PC-9 (cell line): Measurements from ENCODE around the gene LIAS. TPM values are rescaled to one million over a fixed set of nuclear protein-coding genes. Genes with fewer than 3 reads are reported as not detected.
"Not testable (repeated sequence)": the region's sequence is repeated elsewhere in the genome, so short reads cannot be mapped to it uniquely, and the experiment has no call there.

ENCODE experiments used
- BruUV-seq: library from RNA; stranded (reverse); fragments of 400-500 nt; replicated peaks from 2 replicates; lab custom pipeline; 2021; lab: Mats Ljungman, UMichigan
- CTCF ChIA-PET: fragments of 300-600 bp; sonication (Branson Sonifier 250); formaldehyde crosslinking; loops from one replicate; lab custom pipeline; 2022; ENCODE audit warnings: antibody characterized with exemption; lab: Charles Lee
- POLR2A ChIA-PET: fragments of 300-600 bp; sonication (Branson Sonifier 250); formaldehyde crosslinking; loops from one replicate; lab custom pipeline; 2022; ENCODE audit warnings: antibody characterized with exemption; ENCODE audit not compliant: unreplicated experiment; lab: Charles Lee
- DNase-seq, 2 experiments: peaks; one replicate each; pipeline versions ENCODE4 v3.0.0 to v3.0.0-alpha.2; 2015 to 2022; ENCODE audit warnings: mixed read lengths in 1 of 2
- H2AFZ ChIP-seq: fragments of 200-600 bp; sonication (generic); 2 replicates; pipeline ENCODE4 v1.8.1; 2017; ENCODE audit warnings: antibody characterized with exemption
- H3F3A ChIP-seq: fragments of 200-600 bp; sonication (generic); 2 replicates; pipeline ENCODE4 v1.8.1; 2017; ENCODE audit warnings: antibody characterized with exemption, mild to moderate bottlenecking, low read depth; ENCODE audit not compliant: insufficient read depth
- H3K27ac ChIP-seq: fragments of 200-600 bp; sonication (generic); 2 replicates; pipeline ENCODE4 v1.6.1; 2016; ENCODE audit warnings: mixed run types
- H3K27me3 ChIP-seq: fragments of 200-600 bp; sonication (generic); 2 replicates; pipeline ENCODE4 v1.6.1; 2016; ENCODE audit warnings: low read depth, mixed run types; ENCODE audit not compliant: insufficient read depth
- H3K36me3 ChIP-seq: fragments of 200-600 bp; sonication (generic); 2 replicates; pipeline ENCODE4 v1.6.1; 2016; ENCODE audit warnings: low read depth, mixed run types
- H3K4me1 ChIP-seq: fragments of 200-600 bp; sonication (generic); replicated peaks from 2 replicates; pipeline ENCODE4 v1.6.1; 2016; ENCODE audit warnings: mixed run types; ENCODE audit not compliant: insufficient read depth
- H3K4me2 ChIP-seq: fragments of 200-600 bp; sonication (generic); 2 replicates; pipeline ENCODE4 v1.6.1; 2017; ENCODE audit warnings: mixed run types
- H3K4me3 ChIP-seq: fragments of 200-600 bp; sonication (generic); 2 replicates; pipeline ENCODE4 v1.6.1; 2016; ENCODE audit warnings: mixed run types
- H3K79me2 ChIP-seq: fragments of 200-600 bp; sonication (generic); 2 replicates; pipeline ENCODE4 v1.6.1; 2017; ENCODE audit warnings: low read depth, mixed run types
- H3K9me2 ChIP-seq: fragments of 200-600 bp; sonication (generic); 2 replicates; pipeline ENCODE4 v1.8.1; 2017; ENCODE audit warnings: mild to moderate bottlenecking; ENCODE audit not compliant: insufficient read depth
- H3K9me3 ChIP-seq: fragments of 200-600 bp; sonication (generic); 2 replicates; pipeline ENCODE4 v1.8.1; 2016; ENCODE audit warnings: low read depth; ENCODE audit not compliant: insufficient read depth
- H4K20me1 ChIP-seq: fragments of 200-600 bp; sonication (generic); 2 replicates; pipeline ENCODE4 v1.8.1; 2017; ENCODE audit not compliant: insufficient read depth
- EZH2 ChIP-seq: fragments of 200-600 bp; sonication (generic); IDR thresholded peaks from 2 replicates; pipeline ENCODE4 v1.8.0; 2017; ENCODE audit warnings: antibody characterized with exemption, low read depth
- intact Hi-C: fragments of 100-400 bp; cut with micrococcal nuclease; formaldehyde crosslinking; loops from one replicate; pipeline ENCODE4 v1.10.0; 2022; ENCODE audit not compliant: unreplicated experiment
- total RNA-seq: library from RNA; stranded (reverse); gene quantifications from 2 replicates; pipeline ENCODE4 v1.2.3, GENCODE V29; 2021
- TF ChIP-seq, protein P1 (sequence below): fragments of 200-600 bp; sonication (generic); conservative IDR thresholded peaks from 2 replicates; pipeline ENCODE4 v1.6.1; 2017; ENCODE audit warnings: mixed run types, antibody characterized with exemption, mild to moderate bottlenecking, moderate library complexity

Gene LIAS
- total RNA-seq, 1 experiment from 2014 or later, result 16.4 TPM

DNA sequence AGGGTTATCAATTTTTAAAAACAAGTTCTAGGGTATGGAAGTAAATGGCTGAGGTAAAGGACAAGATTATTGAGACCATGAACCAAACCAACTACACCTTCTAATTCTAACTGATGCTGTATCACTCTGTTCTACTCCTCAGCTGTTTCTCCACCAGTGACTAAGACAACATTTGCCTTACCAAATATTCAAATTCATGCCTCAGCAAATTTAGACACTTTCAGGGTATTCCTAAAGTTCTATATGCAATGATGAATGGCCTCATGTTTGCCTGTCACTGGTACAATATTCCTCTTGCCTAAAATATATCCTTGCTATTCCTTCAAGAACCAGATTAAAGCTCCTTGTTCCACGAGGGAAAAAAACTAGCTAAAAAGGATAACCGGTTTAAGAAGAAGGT, 5.1 kb upstream of the LIAS start:
- no peaks in the 10 kb centered on the region for H3K9me2 ChIP-seq
- POLR2A ChIA-PET, result interaction anchor here (0.7 kb wide), 1 partner anchor 97 kb away, joined by 6 read pairs; no protein-coding TSS in a partner anchor
- H3K4me1 ChIP-seq, result peaks cover 13% of the 10 kb centered on the region
- no peak overlapping the region for H3K27ac ChIP-seq
- TF ChIP-seq, protein P1, sequence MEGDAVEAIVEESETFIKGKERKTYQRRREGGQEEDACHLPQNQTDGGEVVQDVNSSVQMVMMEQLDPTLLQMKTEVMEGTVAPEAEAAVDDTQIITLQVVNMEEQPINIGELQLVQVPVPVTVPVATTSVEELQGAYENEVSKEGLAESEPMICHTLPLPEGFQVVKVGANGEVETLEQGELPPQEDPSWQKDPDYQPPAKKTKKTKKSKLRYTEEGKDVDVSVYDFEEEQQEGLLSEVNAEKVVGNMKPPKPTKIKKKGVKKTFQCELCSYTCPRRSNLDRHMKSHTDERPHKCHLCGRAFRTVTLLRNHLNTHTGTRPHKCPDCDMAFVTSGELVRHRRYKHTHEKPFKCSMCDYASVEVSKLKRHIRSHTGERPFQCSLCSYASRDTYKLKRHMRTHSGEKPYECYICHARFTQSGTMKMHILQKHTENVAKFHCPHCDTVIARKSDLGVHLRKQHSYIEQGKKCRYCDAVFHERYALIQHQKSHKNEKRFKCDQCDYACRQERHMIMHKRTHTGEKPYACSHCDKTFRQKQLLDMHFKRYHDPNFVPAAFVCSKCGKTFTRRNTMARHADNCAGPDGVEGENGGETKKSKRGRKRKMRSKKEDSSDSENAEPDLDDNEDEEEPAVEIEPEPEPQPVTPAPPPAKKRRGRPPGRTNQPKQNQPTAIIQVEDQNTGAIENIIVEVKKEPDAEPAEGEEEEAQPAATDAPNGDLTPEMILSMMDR, result no peak
- no peak for TF ChIP-seq EZH2
- no peak overlapping the region for H3K4me3 ChIP-seq
- no peak for DNase-seq
- CTCF ChIA-PET, result no interaction called here
- peaks cover 99% of the 10 kb centered on the region for H3F3A ChIP-seq
- intact Hi-C loops, result loop anchor here (10.0 kb wide), 1 partner anchor 579 kb away; no protein-coding TSS in a partner anchor
- H3K9me3 ChIP-seq, result no peaks in the 10 kb centered on the region
- no peaks in the 10 kb centered on the region for H3K27me3 ChIP-seq
- peaks cover 48% of the 10 kb centered on the region for H3K79me2 ChIP-seq
- H2AFZ ChIP-seq, result no peak overlapping the region
- H4K20me1 ChIP-seq, result peaks cover 81% of the 10 kb centered on the region
- H3K4me2 ChIP-seq, result no peak overlapping the region
- no TSS peak for BruUV-seq
- H3K36me3 ChIP-seq, result peaks cover 74% of the 10 kb centered on the region

DNA sequence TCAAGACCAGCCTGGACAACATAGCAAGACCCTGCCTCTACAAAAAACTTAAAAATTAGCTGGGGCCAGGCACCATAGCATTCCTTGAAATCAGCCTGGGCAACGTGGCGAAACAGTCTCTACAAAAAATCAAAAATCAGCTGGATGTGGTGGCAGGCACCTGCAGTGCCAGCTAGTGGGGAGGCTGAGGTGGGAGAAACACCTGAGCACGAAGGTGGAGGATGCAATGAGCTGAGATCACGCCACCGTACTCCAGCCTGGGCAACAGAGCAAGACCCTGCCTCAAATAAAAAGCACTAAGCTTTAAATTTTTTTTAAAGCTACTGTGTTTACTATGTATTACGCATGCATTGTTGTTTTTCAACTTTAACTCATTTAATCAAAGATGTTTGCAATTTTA, 3.4 kb upstream of the LIAS start:
- CTCF ChIA-PET, result no interaction called here
- Histone ChIP-seq H2AFZ (no peak overlapping the region), H3K4me1 (peaks cover 14% of the 10 kb centered on the region), H3K27ac (no peak overlapping the region), H3K4me2 (peak overlapping the region; percentile 98), H3K4me3 (no peak overlapping the region), H4K20me1 (peaks cover 68% of the 10 kb centered on the region), H3K79me2 (peaks cover 49% of the 10 kb centered on the region), H3K9me2 (no peaks in the 10 kb centered on the region), H3K27me3 (no peaks in the 10 kb centered on the region), H3F3A (peaks cover 98% of the 10 kb centered on the region), H3K9me3 (no peaks in the 10 kb centered on the region), H3K36me3 (peaks cover 70% of the 10 kb centered on the region)
- POLR2A ChIA-PET, result interaction anchor here (0.5 to 0.7 kb wide), 2 partner anchors 36 to 38 kb away, joined by 3 to 20 read pairs; no protein-coding TSS in a partner anchor
- no peak for DNase-seq
- TF ChIP-seq EZH2, result no peak
- TF ChIP-seq, protein P1, result no peak
- intact Hi-C loops, result loop anchor here (5.0 to 10.0 kb wide), 2 partner anchors 581 to 698 kb away; no protein-coding TSS in a partner anchor
- no TSS peak for BruUV-seq

DNA sequence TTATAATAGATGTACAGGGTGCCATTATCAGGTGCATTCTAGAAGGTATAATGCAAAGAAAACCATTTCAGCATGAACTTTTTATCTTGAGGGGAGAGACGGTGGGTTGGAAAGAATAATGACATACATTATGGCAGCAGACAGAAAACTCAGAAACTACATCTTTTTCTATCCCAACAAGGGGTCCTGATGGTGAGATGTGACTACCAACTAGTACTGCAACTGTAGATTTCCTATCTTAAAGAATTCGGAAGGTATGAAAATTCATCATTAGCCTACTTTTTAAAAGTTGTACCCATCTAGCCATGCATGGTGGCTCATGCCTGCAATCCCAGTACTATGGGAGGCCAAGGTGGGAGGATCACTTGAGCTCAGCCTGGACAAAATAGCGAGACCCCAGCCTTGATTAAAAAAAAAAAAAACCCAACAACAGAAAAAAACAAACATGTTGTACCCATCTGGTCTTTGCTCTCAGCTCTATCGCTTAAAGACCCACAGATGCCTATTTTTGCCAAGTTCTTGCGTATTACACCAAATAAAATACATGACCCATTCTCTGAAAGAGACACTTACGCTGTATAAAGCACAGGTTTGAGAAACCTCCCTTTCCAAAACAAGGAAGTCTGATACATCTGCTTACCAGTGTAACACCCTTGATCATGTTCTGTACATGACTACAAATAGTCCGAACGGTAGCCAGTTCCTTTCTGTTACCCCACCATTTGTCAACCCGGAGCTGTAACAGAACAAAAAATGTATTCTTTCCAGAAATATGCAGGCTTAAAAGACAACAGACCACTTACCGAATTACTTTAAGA, 1.7 kb upstream of the LIAS start:
- H3K4me2 ChIP-seq, result peak overlapping the region; percentile 98
- BruUV-seq, result no TSS peak
- H3K4me3 ChIP-seq, result peak overlapping the region; percentile 97
- peaks cover 66% of the 10 kb centered on the region for H3K36me3 ChIP-seq
- H2AFZ ChIP-seq, result no peak overlapping the region
- H3K4me1 ChIP-seq, result peaks cover 20% of the 10 kb centered on the region
- ChIA-PET POLR2A (interaction anchor here (0.7 kb wide), 1 partner anchor 1629 kb away, joined by 21 read pairs; no protein-coding TSS in a partner anchor), CTCF (no interaction called here)
- no peaks in the 10 kb centered on the region for H3K27me3 ChIP-seq
- no peaks in the 10 kb centered on the region for H3K9me2 ChIP-seq
- H3K9me3 ChIP-seq, result no peaks in the 10 kb centered on the region
- peaks cover 54% of the 10 kb centered on the region for H4K20me1 ChIP-seq
- intact Hi-C loops, result loop anchor here (5.0 to 10.0 kb wide), 2 partner anchors 582 to 700 kb away; no protein-coding TSS in a partner anchor
- no peak for TF ChIP-seq EZH2
- TF ChIP-seq, protein P1, result no peak
- DNase-seq, result no peak
- peak overlapping the region; percentile 94 for H3K27ac ChIP-seq
- H3F3A ChIP-seq, result peaks cover 88% of the 10 kb centered on the region
- H3K79me2 ChIP-seq, result peaks cover 59% of the 10 kb centered on the region

DNA sequence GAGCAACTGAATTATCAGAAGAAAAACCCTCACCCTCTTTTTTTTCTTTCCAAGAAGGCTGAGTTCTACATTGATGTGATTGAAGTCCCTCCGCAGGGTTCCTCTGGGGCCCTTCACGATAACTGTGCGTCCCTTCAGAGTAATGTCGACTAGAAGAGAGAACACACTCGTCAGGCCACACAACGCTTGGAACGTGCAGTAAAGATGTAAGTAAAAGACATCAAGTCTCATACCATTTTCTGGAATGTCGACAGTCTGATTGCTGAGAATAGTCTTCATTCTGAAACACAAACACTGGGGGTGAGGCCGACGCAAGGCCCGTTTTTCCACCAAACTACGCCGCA, 723 bp upstream of the LIAS start:
- DNase-seq, CTCF ChIA-PET, H3K9me3 ChIP-seq, H3K9me2 ChIP-seq, H3K27me3 ChIP-seq, BruUV-seq: not testable (repeated sequence)
- H2AFZ ChIP-seq, result peak overlapping the region; percentile 81
- H3K4me2 ChIP-seq, result peak overlapping the region; percentile 98
- peaks cover 58% of the 10 kb centered on the region for H3K36me3 ChIP-seq
- H3K4me1 ChIP-seq, result peaks cover 20% of the 10 kb centered on the region
- POLR2A ChIA-PET, result interaction anchor here (0.6 to 0.7 kb wide), 4 partner anchors 10 to 946 kb away, joined by 3 to 12 read pairs (median 4); no protein-coding TSS in a partner anchor
- intact Hi-C loops, result loop anchor here (5.0 to 10.0 kb wide), 2 partner anchors 583 to 701 kb away; no protein-coding TSS in a partner anchor
- H3K79me2 ChIP-seq, result peaks cover 59% of the 10 kb centered on the region
- H3K27ac ChIP-seq, result peak overlapping the region; percentile 94
- H3K4me3 ChIP-seq, result peak overlapping the region; percentile 97
- peaks cover 45% of the 10 kb centered on the region for H4K20me1 ChIP-seq
- H3F3A ChIP-seq, result peaks cover 78% of the 10 kb centered on the region
